ENCODE measurements around the gene LIPC. TPM values are rescaled to one million over a fixed set of nuclear protein-coding genes. Genes with fewer than 3 reads are reported as not detected.

Gene LIPC
- total and polyA plus RNA-seq, 2 donors (not counting 3 experiments of a cell fraction or from before 2014, with no cell fraction given): not detected

DNA sequence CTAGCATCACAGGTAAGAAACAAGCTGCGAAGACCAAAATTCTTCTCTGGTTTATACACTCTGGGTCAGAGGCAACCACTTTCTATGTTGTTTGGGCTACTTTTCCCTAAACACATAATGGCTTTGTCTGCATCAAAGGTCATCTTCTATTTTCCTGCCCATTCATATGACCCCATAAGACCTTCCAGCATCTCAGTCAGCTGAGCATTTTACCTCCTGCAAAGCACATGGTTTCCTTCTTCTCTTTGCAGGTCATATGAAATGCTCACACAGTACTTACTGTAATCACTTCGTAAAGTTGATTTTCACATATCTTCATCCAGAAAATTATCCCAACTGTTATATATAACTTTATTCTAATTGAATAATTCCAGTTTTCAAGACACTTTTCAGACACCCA, 34.8 kb downstream of the LIPC start:
- Histone ChIP-seq H3K9me1 (replicated peaks; ENCODE audit: control insufficient read depth, extremely low read depth, insufficient read depth, low read length) (no peaks in the 10 kb centered on the region), H3K27ac (ENCODE audit: insufficient read depth, low read depth, low read length) (no peak overlapping the region), H3K4me2 (ENCODE audit: insufficient read depth, low read length) (no peak overlapping the region), H3K9ac (replicated peaks; ENCODE audit: extremely low read depth, insufficient read depth, low read length) (no peak overlapping the region), H3K79me2 (ENCODE audit: control insufficient read depth, insufficient read depth, low read length) (no peaks in the 10 kb centered on the region), H3K4me1 (ENCODE audit: control insufficient read depth, extremely low read depth, insufficient read depth, low read length) (no peaks in the 10 kb centered on the region), H2AFZ (ENCODE audit: low read depth, low read length) (no peak overlapping the region), H3K36me3 (ENCODE audit: control insufficient read depth in 2 of 2, extremely low read depth in 1 of 2, insufficient read depth in 2 of 2, low read length in 2 of 2) (no peaks in the 10 kb centered on the region), H4K20me1 (replicated peaks; ENCODE audit: control insufficient read depth, extremely low read depth, insufficient read depth, low read length) (no peaks in the 10 kb centered on the region), H3K27me3 (ENCODE audit: control insufficient read depth in 2 of 2, insufficient read depth in 2 of 2, low read length in 2 of 2) (no peaks in the 10 kb centered on the region), H3K9me3 (replicated peaks; ENCODE audit: control insufficient read depth, insufficient read depth, low read length) (no peaks in the 10 kb centered on the region), H3K4me3 (replicated peaks in 1 of 3; ENCODE audit: insufficient read depth in 1 of 3, low read depth in 1 of 3, low read length in 3 of 3) (no peak overlapping the region)
- dilution Hi-C loops (cut with MboI; ENCODE audit: extremely low pct_ligation_motif_present, low sequenced_read_pairs) (no loop called here), intact Hi-C loops (cut with micrococcal nuclease) (no loop called here)
- POLR2A ChIA-PET: no interaction called here
- TF ChIP-seq POLR2A (IDR thresholded peaks at IDR 0.05; ENCODE audit: low read depth, low read length): no peak
- no peak for DNase-seq (ENCODE audit: low read depth, low spot score)
- BruUV-seq (replicated peaks): no TSS peak
- CTCF ChIA-PET: no interaction called here
- FAIRE-seq: no peak

DNA sequence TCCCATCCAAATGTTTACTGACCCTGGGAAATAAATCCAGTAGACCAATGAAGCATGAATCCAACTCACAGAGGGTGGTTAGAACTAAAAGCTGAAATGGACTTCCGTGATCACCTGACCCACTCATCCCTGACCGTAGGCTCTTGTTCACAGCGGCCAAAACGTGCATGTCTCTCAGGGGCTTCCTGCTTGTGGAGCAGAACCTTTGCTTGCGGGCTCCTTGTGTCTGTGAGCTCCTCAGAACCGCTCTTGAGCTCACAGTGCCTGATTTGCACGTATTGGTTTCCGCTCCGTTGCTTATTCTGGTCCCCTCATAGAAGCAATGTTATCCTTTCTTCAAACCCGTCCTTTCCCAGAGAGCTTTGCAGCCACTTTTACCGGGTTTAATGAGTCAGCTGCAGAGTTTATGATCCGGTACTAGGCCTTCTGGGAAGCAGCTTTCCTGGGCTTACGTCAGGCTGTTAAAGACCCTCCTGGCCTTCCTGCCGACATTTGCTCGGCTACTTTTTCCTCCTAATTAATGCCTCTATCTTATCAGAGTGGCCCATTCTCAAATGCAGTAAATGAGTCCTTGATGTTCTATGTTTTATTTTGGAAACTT, 35.4 kb downstream of the LIPC start:
- no peak overlapping the region for H3K27ac ChIP-seq (ENCODE audit: insufficient read depth, low read depth, low read length)
- POLR2A ChIA-PET: no interaction called here
- H2AFZ ChIP-seq (ENCODE audit: low read depth, low read length): no peak overlapping the region
- no TSS peak for BruUV-seq (replicated peaks)
- no peak for DNase-seq (ENCODE audit: low read depth, low spot score)
- intact Hi-C loops (cut with micrococcal nuclease): no loop called here
- H4K20me1 ChIP-seq (replicated peaks; ENCODE audit: control insufficient read depth, extremely low read depth, insufficient read depth, low read length): no peaks in the 10 kb centered on the region
- CTCF ChIA-PET: interaction anchor here (0.8 to 1.0 kb wide), 3 partner anchors 9 to 56 kb away, joined by 3 read pairs; no protein-coding TSS in a partner anchor
- H3K36me3 ChIP-seq (ENCODE audit: control insufficient read depth in 2 of 2, extremely low read depth in 1 of 2, insufficient read depth in 2 of 2, low read length in 2 of 2): no peaks in the 10 kb centered on the region
- no peak overlapping the region for H3K4me3 ChIP-seq (replicated peaks in 1 of 3; ENCODE audit: insufficient read depth in 1 of 3, low read depth in 1 of 3, low read length in 3 of 3)
- dilution Hi-C loops (cut with MboI; ENCODE audit: extremely low pct_ligation_motif_present, low sequenced_read_pairs): no loop called here
- TF ChIP-seq FOS (IDR thresholded peaks at IDR 0.05; ENCODE audit: borderline replicate concordance, insufficient read depth, low read length) (no peak), GATA2 (IDR thresholded peaks at IDR 0.05; ENCODE audit: insufficient read depth, insufficient read length, low read depth, low read length) (no peak), POLR2AphosphoS5 (IDR thresholded peaks at IDR 0.05; ENCODE audit: insufficient read depth, low read depth, low read length) (no peak), EZH2 (IDR thresholded peaks at IDR 0.05; ENCODE audit: borderline replicate concordance, low read depth, low read length, severe bottlenecking) (no peak), MYC (IDR thresholded peaks at IDR 0.05; ENCODE audit: low read depth, low read length) (no peak), JUN (IDR thresholded peaks at IDR 0.05; ENCODE audit: borderline replicate concordance, insufficient read depth, insufficient read length, low read depth) (no peak), POLR2A (IDR thresholded peaks at IDR 0.05; ENCODE audit: low read depth, low read length) (no peak)
- TF ChIP-seq, protein P1, sequence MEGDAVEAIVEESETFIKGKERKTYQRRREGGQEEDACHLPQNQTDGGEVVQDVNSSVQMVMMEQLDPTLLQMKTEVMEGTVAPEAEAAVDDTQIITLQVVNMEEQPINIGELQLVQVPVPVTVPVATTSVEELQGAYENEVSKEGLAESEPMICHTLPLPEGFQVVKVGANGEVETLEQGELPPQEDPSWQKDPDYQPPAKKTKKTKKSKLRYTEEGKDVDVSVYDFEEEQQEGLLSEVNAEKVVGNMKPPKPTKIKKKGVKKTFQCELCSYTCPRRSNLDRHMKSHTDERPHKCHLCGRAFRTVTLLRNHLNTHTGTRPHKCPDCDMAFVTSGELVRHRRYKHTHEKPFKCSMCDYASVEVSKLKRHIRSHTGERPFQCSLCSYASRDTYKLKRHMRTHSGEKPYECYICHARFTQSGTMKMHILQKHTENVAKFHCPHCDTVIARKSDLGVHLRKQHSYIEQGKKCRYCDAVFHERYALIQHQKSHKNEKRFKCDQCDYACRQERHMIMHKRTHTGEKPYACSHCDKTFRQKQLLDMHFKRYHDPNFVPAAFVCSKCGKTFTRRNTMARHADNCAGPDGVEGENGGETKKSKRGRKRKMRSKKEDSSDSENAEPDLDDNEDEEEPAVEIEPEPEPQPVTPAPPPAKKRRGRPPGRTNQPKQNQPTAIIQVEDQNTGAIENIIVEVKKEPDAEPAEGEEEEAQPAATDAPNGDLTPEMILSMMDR (IDR thresholded peaks at IDR 0.05; ENCODE audit: extremely low read depth in 1 of 2, insufficient read depth in 1 of 2, low read depth in 1 of 2, low read length in 2 of 2): no peak
- TF ChIP-seq, protein P2, sequence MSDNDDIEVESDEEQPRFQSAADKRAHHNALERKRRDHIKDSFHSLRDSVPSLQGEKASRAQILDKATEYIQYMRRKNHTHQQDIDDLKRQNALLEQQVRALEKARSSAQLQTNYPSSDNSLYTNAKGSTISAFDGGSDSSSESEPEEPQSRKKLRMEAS (IDR thresholded peaks at IDR 0.05; ENCODE audit: insufficient read depth, insufficient read length): no peak
- no peaks in the 10 kb centered on the region for H3K4me1 ChIP-seq (ENCODE audit: control insufficient read depth, extremely low read depth, insufficient read depth, low read length)
- H3K9me3 ChIP-seq (replicated peaks; ENCODE audit: control insufficient read depth, insufficient read depth, low read length): no peaks in the 10 kb centered on the region
- no peaks in the 10 kb centered on the region for H3K9me1 ChIP-seq (replicated peaks; ENCODE audit: control insufficient read depth, extremely low read depth, insufficient read depth, low read length)
- no peak overlapping the region for H3K4me2 ChIP-seq (ENCODE audit: insufficient read depth, low read length)
- H3K27me3 ChIP-seq (ENCODE audit: control insufficient read depth in 2 of 2, insufficient read depth in 2 of 2, low read length in 2 of 2): no peaks in the 10 kb centered on the region
- no peak overlapping the region for H3K9ac ChIP-seq (replicated peaks; ENCODE audit: extremely low read depth, insufficient read depth, low read length)
- no peaks in the 10 kb centered on the region for H3K79me2 ChIP-seq (ENCODE audit: control insufficient read depth, insufficient read depth, low read length)
- FAIRE-seq: no peak

Data from endothelial cell of umbilical vein (primary cell).